ENCODE measurements around the gene AIPL1.
"Not testable (repeated sequence)": the region's sequence is repeated elsewhere in the genome, so short reads cannot be mapped to it uniquely, and the experiment has no call there.

The AIPL1 gene, protein sequence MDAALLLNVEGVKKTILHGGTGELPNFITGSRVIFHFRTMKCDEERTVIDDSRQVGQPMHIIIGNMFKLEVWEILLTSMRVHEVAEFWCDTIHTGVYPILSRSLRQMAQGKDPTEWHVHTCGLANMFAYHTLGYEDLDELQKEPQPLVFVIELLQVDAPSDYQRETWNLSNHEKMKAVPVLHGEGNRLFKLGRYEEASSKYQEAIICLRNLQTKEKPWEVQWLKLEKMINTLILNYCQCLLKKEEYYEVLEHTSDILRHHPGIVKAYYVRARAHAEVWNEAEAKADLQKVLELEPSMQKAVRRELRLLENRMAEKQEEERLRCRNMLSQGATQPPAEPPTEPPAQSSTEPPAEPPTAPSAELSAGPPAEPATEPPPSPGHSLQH

DNA sequence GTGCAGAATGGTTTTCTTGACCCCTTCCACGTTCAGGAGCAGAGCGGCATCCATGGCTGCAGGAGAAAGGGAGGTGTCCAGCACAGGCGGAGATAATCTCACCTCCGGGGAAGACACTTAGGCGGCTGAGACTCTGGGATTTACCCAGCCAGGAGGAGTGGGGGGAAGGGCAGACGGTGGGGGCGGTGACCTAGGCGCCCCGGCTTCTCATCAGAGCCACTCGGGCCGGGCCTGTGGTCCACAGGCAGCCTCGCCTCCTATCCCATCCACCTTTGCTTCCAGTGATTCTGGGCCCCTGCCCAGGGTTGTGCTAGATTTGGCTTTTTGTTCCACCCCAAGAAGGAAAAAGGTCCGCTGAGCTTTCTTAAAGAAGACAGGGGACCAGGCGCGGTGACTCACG lies at the start of gene AIPL1:
Gene AIPL1, minus strand, starts transcription at position 71 of the 400 bp plus-strand sequence. Its CDS starts 17 bp downstream, at position 54.
- H3K4me3 ChIP-seq (replicated peaks; ENCODE audit: low read depth, low read length), result no peak within 1 kb of the TSS
- TF ChIP-seq, protein P1, sequence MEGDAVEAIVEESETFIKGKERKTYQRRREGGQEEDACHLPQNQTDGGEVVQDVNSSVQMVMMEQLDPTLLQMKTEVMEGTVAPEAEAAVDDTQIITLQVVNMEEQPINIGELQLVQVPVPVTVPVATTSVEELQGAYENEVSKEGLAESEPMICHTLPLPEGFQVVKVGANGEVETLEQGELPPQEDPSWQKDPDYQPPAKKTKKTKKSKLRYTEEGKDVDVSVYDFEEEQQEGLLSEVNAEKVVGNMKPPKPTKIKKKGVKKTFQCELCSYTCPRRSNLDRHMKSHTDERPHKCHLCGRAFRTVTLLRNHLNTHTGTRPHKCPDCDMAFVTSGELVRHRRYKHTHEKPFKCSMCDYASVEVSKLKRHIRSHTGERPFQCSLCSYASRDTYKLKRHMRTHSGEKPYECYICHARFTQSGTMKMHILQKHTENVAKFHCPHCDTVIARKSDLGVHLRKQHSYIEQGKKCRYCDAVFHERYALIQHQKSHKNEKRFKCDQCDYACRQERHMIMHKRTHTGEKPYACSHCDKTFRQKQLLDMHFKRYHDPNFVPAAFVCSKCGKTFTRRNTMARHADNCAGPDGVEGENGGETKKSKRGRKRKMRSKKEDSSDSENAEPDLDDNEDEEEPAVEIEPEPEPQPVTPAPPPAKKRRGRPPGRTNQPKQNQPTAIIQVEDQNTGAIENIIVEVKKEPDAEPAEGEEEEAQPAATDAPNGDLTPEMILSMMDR (IDR thresholded peaks at IDR 0.05; ENCODE audit: low read length, missing control alignments), result no peak
- DNase-seq (ENCODE audit: low read depth), result no peak

DNA sequence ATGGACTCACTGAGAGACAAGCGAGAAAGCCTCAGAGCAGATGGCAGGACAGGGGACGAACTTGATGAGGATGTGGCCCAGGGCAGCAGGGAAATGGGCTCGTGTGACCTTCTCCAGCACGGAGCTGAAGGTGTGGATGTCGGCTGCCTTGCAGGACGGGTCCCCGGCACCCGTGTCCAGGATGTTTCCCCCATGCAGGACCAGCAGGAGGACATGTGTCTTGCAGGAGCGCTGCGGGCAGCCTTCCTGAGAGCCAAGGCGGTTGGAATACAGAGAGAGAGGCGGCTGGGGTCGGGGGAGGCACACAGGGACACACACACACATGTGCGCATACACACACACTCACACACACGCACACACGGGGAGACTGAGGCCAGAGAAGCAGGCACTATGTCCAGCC lies 48.6 kb upstream of the AIPL1 start:
- TF ChIP-seq, protein P1 (IDR thresholded peaks at IDR 0.05; ENCODE audit: low read length, missing control alignments), result no peak
- H3K4me3 ChIP-seq (replicated peaks; ENCODE audit: low read depth, low read length), result no peak overlapping the region
- no peak for DNase-seq (ENCODE audit: low read depth)

DNA sequence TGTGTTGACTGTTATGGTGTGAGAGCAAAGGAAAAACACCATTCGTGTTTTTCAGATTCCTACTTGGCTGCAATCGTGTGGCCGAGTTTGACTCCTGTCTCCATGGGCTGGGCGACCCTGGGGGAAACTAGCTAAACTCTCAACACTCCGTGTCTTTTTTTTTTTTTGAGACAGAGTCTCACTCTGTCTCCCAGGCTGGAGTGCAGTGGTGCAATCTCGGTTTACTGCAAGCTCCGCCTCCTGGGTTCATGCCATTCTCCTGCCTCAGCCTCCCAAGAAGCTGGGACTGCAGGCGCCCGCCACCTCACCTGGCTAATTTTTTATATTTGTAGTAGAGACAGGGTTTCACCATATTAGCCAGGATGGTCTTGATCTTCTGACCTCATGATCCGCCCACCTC lies 47.9 kb upstream of the AIPL1 start:
- H3K4me3 ChIP-seq (replicated peaks; ENCODE audit: low read depth, low read length), result not testable (repeated sequence)

DNA sequence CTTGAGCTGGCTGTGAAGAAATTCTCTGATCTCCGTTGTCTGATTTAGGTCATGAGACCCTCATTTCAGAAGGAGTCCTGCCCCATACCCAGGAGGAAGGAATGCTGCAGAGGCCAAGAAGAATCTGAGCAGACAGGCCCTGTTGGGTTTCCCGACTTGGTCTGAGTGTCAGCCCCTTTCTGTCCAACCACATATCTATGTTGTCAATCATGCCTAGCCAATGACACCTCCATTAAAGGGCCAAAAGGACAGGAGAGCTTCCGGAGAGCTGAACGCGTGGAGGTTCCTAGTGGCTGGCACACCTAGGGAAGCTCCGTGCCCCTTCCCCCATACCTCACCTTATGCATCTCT lies 47.2 kb upstream of the AIPL1 start:
- H3K4me3 ChIP-seq (replicated peaks; ENCODE audit: low read depth, low read length), result no peak overlapping the region
- TF ChIP-seq, protein P1 (IDR thresholded peaks at IDR 0.05; ENCODE audit: low read length, missing control alignments), result no peak
- DNase-seq (ENCODE audit: low read depth), result no peak

More for the DNA sequence above, 47.9 kb upstream of the AIPL1 start:
- DNase-seq (ENCODE audit: low read depth), result not testable (repeated sequence)

DNA sequence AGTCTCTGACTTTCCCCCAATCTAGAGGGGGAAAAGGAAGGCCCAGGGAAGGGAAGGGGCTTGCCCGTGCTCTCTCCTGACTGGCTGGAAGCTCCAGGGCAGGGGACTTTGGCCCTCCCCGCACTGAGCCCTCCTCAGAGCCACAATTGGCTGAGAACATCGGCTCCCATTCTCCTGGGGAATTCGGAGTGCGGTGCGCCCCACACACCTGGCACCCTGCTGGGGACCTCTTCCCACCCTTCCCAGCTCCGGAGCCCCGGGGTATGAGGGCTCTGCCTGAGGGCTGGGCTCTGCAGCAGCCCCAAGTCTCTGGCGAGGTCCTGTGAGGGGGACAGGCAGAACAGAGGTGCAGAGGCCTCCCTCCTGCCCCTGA lies 45.4 kb upstream of the AIPL1 start:
- TF ChIP-seq, protein P1 (IDR thresholded peaks at IDR 0.05; ENCODE audit: low read length, missing control alignments), result no peak
- no peak for DNase-seq (ENCODE audit: low read depth)
- H3K4me3 ChIP-seq (replicated peaks; ENCODE audit: low read depth, low read length), result no peak overlapping the region

DNA sequence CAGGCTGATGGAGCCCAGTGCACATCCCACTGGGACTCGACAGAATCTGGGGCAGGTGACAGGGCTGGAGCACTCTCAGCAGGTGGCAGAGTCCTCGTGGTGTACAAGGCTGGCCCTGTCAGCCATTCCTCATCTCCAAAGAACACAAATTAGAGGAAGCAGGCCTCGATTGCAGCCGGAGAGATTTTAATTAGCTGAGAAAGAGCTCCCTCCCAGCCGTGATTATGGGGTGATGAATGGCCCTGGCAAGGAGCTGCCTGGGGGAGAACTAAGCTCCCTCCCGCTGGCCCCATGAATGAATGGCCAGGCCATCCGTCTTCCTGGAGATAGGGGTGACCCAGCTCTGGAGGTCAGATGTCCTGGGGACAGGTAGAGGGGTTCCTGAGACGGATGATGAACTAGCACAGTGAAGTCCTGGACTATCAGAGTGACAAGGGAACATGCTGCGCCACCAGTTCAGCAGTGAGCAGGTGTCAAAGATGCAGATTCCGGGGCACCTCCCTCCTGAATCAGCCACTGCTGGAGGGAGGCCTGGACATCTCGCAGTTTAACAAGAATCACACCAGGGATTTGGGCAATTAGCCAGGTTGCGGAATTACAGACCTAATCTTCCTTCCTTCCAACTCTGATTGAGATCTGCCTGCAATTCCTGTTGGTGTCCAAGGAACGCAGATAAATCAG lies 44.8 kb upstream of the AIPL1 start:
- DNase-seq (ENCODE audit: low read depth), result peak; percentile 26
- H3K4me3 ChIP-seq (replicated peaks; ENCODE audit: low read depth, low read length), result no peak overlapping the region
- TF ChIP-seq, protein P1 (IDR thresholded peaks at IDR 0.05; ENCODE audit: low read length, missing control alignments), result no peak

DNA sequence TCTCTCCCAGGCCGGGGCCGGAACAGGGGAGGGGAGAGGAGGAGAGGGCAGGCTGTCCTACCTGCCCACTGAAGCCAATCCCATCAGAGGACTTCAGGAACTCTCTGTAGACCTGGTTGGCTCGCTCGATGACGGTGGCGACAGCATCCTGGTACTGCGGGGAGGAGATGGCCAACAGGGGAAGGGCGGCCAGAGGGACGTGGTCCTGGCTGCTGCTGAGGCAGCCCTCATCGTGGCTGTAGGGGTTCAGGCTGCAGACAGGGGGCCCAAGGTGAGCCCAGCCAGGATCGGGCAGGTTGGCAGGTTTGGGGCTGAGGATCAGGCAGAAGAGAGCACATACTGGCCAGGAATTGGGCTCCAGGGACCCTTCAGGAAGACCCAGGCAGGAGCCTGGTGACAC lies 43.6 kb upstream of the AIPL1 start:
- no peak for DNase-seq (ENCODE audit: low read depth)
- TF ChIP-seq, protein P1 (IDR thresholded peaks at IDR 0.05; ENCODE audit: low read length, missing control alignments), result no peak

More for the DNA sequence above, 43.6 kb upstream of the AIPL1 start:
- no peak overlapping the region for H3K4me3 ChIP-seq (replicated peaks; ENCODE audit: low read depth, low read length)

Data from fibroblast of pulmonary artery (primary cell).